GM21381 (cell line): ENCODE measurements around the gene YPEL2.

Experiments
- ATAC-seq: cut with Tn5 transposase; IDR thresholded peaks from one replicate; pipeline ENCODE4 v1.9.1; 2021; ENCODE audit warnings: mild to moderate bottlenecking, moderate library complexity; ENCODE audit not compliant: unreplicated experiment

The YPEL2 gene

DNA sequence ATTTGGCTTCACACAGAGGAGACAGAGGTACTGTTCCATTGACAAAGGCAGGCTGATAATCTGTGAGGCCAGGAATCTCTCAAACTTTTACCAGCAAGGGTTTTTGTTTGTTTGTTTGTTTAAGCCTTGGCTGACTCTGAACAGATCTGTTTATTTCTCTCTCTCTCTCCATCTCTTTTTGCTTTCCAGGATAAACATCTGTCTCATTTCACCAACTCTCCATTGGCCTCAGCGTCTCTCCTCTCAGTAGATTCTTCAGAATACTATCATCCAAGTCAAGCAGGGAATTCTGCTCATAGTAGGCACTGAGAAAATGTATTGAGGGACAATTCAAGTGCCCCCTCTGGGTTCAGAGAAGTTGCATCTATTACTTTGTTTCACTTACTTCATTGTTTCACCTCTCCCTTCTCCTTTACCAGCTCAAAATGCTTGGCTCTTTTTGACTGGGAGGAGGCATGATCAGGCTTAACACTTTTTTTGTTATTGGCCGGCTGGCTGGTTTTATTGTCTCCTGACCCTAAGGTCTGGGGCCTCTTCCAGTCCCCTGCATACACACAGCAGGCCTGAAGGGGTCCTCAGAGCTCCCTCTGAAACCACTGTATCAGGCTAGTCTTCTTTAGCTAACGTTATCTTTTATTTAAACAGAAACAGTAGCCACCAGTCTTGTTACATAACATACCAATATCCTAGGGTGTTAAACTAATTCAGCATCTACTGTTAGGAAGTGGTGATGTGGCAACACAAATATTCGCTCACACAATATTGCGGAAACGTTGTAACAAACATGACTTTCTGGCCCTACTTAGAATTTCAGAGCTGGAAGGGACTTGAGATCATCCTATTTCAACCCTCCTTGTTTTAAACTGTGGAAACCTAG, 2.0 kb upstream of the YPEL2 start:
- peak; percentile 41 for ATAC-seq

DNA sequence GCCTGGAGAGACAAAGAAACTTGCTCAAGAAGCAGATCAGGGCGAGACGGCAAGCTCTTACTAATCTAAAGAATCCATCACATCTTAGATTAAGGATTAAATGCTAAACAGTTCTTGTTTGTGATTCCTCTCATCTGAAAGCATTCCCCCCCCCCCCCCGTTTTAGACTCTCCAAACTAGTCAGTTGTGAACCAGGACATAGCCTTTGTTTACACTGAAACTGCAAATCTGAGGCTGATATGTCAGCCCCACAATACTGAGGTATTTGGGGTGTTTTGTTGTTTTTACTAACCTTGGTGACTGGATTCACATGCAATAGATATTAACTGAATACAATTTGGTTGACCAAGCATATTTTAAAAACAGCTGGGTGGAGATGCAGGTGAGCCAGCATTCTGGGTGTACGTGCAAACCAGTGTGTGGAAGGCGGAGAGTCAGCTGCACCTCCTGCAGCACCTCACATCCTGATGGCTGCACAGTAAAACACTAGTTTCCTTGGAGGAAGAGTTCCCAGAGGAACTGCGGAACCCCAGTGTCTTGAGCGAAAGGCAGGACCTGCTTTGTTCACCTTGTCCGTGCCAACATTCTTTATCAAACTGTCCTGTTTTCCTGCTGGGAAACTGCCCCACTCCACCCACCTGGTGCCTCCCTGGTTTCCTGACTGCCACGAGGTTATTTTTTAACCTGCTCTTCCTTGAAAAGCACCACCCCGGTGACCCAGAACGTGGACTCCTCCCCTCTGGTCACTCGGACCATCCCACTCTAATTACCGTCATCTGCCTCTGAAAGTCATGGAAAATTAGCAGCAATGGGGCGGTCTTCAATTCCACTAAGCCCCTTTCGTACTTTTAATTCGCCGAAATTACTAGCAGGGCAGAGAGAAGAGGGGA, 1.2 kb upstream of the YPEL2 start:
- no peak for ATAC-seq

DNA sequence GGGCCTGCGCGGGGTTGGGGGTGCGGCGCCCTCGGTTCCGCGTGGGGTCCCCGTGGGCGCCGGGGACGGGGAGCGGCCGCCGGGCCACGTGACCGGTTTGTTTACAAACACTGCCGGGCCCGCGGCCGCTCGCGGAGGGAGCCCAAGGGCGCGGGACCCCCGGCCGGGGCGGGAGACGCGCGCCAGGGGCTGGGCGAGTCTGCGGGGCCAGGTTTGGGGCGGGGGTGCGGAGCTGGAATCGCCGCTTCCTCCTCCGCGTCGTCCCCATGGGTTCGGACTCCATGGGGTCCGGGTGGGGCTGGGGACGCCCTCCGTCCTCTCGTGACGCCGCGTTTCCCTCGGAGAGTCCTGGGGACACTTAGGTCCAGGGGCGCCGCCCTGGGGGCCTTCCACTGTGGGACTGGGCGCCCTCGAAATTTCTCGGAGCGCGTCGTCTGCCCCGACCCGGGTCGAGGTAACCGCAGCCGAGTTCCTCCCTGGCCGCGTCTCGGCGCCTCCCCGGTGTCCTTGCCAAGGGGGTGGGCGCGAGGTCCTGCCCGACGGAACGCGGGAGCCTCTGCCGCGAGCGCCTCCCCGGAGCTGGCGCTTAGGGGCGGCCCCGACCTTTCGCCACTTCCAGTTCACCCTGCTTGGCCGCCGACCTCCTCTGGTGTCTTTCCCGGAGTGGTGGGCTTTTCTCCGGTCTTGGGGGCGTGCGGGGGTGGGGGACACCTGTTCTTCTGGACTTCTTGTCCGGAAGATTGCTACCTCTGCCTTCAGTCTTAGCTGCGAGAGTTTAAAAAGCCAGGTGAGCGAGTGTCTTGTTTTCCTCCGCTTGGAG, 684 bp downstream of the YPEL2 start:
- ATAC-seq = peak; percentile 10

DNA sequence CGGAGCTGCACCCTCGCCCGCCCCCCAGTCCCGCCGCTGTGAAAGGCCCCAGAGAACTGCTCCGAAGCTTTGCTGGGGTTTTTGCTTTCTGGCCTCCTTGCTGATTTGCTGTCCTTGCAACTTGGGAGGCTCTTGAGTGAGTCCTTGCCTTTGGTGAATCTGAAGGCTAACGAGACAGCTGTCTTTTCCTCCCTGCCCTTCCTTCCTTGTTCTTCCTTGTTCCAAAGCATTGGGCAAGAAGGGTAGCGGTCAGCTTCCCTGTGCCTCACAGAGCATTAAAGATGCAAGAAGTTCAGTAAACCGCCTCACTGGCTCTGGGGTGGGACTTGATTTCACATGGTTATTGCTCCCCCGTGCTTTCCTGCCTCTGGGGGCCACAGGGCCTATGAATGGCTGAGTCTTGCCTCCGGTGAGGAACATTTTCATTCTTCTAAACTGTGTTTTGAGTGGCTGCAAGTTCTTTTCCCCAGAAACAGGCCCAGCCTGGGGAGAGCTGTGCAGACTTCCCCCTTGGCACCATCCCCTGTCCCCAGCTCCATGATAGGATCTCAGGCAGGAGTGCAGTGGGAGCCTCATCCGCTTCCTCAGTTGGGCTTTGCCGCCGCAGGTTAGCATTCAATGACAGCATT, 1.4 kb downstream of the YPEL2 start:
- no peak for ATAC-seq

DNA sequence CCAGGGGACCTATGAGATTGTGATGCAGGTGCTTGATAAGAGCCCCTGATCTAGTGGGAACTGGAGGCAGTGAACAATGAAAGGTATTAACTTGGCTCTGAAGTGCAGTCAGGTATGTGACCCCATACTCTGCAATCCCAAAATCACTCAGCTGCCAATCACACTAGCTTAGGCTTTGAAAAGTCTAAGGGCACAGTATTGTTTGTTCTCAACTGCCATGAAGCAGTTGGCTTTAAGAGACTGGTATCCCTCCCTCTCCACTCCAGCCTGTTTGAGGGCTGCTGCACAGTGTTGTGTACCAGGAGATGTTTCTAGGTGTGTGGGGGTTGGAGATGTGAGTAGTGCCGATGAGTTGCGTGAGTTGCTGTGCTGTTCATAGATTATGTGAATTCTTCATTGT, 2.4 kb downstream of the YPEL2 start:
- ATAC-seq = no peak

DNA sequence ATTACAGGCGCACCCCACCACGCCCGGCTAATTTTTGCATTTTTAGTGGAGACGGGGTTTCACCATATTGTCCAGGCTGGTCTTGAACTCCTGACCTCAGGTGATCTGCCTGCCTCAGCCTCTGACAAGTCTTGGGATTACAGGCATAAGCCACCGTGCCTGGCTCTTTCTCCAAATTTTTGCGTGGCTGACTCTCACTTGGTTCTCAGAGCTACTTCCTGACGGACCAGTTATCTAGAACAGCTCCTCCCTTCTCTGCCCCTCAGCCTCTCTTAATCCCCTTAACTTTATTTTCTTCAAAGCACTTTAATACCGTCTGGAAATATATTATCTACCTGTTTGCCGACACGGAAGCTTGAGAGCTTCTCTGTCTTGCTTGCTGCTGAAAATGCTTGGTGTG, 4.2 kb downstream of the YPEL2 start:
- ATAC-seq = no peak

DNA sequence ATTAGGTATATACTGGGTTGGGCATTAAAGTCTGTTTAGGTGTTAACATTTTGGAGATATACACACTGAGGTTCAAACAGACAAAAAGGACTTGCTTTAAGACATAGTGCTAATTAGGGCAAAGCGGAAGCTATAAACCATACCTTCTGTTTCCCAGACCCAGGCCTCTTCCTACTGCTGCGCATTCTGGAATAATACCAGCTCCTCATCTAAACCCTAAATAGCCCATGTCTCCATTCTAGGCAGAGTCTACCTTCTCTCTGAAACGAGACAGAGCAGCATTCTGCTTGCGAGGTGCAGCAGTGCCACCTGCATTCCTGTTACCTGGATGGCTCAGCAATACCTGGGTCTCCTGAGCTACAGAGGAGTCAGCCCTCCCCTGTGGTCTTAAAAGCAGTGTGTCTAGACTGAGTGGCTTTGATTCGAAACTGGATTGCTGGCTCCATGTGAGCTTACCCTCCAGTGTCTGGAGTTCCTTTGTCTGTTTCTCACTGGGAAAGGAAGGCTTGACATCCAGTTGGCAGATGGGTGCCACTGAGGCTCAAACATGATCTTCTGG, 6.4 kb downstream of the YPEL2 start:
- ATAC-seq = no peak

DNA sequence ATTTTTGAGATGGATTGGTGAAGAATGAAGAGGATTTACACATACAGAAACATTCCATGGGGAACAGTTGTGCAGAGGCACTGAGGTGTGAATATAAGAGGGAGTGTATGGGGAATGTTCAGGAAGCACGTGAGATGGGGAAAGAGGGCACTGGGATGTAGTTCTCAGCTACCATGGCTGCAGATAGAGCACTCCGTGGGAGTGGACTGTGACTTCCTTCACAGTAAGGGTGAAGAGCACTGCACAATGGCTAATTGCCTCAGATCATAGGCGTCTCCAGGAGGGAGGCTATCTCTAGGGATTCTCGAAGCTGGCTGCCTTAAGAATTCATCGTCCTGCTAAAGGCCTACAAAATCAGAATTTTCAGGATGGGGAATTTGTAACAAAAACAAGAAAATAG, 7.0 kb downstream of the YPEL2 start:
- no peak for ATAC-seq

DNA sequence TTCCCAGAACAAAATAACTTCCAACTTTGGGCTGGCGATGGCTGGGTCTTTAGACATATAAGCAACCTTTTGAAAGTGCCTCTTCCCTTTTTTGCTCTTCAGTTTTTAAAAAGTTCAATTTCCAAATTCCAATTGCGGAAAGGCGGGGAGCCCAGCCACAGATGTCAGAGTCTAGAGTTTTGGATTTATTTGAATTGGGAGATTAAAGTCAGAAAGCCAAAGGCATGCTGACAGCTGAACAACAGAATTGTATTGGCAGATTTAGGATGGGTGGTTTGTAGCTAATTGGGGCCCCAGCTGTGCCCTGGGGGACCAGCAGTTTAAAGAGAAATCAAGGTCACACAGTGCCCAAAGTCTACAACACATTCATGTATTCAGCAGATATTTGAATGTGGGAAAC, 10.5 kb downstream of the YPEL2 start:
- ATAC-seq = no peak

DNA sequence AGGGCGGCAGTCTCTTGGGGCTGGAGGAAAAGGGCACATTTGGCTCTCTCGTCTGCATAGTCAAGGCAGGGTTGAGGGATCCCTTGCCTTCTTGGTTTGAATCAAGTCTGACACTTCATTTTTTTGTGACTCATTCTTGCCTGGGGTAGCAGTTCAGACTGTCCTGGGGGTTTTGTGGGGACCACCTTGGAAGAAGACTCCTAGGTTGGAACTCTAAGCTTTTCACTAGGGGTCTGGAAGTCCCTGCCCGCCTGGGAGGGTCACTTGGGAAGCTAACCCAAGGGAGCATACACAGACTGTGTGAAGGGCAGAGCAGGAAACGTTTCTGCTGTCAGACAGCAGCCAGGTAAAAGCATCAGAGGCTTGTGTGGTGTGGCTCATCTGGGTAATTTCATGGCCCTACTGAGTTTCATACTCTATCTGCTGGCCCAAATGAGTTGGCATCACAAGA, 11.3 kb downstream of the YPEL2 start:
- ATAC-seq = no peak

DNA sequence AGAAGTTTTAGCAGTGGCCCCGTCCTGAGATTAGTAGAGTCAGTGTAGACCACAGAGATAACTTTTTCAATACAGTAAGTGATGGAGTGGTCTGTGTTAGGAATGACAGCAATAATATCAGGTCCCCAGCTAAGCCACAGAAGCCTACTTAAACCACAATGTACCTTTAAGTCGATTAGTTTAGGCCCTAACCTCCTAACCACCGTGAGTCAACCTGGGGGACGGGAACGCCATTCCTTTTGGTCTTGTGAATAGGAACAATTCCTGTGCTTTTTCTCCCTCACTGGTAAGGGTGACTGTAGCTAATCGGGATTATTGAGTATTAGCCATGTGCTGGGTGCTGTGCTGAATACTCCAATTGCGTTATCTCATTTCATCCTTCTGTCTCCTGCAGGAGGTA, 14.0 kb downstream of the YPEL2 start:
- no peak for ATAC-seq

DNA sequence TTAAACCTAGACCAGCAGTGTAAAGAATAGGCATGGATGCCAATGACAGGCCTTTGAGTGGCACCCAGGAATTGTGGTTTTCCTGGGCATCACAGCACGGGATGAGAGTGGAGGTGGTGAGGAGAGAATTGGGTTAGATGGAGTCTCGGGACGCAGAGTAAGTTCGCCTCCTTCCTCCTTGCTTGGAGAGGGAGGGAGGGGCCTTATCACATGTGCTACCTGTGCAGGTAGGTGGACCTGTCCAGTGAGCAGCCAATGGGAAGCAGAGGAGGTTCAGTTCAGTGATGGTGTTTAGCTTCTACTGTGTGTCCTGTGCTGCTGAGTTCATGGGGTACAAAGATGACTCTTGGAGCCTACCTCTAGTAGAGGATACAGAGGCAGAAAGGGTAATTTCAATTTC, 14.9 kb downstream of the YPEL2 start:
- no peak for ATAC-seq

DNA sequence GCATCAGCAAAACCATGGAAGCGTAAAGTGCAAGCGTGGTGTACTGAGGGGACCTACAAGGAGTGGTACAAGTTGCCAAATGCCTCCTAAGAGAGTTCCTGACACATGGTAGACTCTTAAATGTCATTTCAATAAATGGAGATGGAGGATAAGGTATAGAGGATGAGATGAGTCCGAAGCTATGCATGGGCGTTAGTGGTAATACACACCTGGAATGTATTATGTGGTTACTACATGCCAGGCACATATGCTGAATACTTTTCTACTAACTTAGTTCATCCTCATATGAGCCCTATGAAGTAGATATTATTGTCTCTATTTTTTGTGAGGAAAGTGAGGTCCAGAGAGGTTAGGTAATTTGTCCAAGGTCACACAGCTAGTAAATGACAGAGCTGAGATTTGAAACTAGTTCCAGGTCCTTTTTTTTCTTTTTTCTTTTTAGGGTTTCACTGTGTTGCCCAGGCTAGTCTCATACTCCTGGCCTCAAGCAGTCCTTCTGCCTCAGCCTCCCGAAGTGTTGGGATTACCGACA, 15.5 kb downstream of the YPEL2 start:
- no peak for ATAC-seq

DNA sequence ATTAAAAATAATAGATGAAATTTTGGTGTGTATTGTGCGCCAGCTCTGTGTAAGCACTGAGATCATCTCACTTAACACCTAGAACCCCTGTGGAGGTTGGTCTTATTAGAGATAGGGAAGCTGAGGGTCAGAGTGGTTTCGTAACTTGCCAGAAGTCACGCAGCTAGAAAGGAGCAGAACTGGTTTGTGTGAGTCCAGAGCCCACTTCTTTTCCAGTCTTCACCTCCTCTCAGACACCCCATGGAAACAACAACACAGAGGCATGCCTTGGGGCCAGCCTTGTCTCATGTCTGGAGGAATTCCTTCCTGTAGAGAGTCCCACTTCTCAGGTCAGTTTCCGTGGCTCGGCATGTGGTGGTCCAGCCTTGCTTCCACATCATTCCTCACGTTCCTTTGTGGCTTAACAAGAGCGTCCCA, 16.5 kb downstream of the YPEL2 start:
- ATAC-seq = no peak

DNA sequence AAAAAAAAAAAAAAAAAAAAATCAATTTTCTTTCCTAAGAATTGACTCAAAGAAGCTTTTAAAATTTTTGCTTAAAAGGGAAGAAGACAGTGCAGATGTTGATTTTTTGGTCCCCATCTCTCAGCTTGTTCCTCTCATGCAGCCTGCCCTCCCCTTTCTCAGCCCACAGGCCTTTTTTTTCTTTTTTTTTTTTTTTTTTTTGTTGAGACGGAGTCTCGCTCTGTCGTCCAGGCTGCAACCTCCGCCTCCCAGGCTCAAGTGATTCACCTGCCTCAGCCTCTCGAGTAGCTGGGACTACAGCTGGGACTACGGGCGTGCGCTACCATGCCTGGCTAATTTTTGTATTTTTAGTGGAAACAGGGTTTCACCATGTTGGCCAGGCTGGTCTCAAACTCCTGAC, 17.7 kb downstream of the YPEL2 start:
- no peak for ATAC-seq

DNA sequence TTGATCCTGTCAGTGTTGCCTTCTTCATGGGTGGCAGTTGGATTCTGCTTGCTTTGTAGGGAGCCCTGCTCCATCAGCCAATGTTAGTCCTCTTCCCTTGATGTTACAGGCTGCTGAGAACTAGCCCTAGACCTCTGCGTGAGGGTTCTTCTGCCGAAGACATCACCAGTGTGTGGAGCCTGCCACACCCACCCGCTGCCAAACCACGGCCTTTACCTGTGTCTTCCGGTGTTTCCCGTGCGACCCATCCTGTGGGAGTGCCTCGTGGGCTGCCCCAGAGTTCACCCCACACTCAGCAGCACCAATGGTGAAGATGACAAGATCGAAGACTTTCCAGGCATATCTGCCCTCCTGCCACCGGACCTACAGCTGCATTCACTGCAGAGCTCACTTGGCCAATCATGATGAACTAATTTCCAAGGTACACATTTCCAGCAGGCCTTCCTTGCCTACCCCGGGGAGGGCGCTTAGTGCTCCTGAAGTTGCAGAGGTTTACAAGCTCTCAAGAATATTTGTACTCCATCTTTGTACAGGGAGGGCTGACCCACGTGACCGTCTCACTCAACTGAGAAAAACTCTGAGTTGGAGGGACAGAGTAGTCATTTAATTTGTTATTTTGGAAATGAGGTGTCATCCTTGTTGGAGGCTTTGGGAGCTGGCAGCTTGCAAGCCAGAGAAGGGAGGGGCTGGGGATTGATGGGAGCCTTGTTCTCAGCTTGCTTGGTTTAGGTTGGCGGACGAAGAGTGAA, 21.8 kb downstream of the YPEL2 start:
- ATAC-seq = no peak

DNA sequence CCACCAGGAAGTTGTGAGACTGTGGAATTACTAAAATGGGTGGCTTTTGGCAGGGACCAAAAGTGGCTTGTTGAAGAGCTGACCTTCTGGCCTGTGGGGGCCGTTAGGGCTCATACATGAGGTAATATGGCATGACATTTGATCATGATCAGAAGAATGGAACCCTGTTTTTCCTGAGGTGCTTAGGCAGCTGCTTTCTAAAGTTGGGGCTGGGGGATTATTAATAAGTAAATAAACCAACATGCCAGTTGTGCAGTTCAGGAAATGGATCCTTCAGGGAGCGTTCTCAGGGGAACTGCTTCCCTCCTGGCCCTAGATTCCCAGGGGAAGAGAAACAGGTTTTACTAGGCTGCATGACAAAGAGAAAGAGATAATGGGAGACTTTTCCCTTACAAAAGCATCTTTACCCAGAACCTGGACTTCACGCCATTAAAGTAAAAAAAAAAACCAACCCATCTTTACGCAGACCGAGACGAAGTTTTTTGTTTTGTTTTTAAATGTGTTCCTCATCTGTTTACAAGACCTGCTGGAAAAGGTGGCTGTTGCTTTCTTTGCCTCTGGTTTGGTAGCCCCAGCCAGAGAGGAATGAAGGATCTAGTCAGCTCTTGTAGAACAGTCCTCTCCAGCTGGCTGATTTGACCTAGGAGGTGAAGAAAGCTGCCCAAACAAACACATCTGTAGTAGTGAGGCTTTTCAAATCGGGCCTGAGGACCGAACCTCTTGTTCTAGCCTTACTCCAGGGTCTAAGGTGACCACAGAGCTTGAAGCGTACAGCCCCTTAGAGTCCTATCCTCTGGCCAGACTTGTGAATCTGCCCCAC, 22.7 kb downstream of the YPEL2 start:
- ATAC-seq = no peak

DNA sequence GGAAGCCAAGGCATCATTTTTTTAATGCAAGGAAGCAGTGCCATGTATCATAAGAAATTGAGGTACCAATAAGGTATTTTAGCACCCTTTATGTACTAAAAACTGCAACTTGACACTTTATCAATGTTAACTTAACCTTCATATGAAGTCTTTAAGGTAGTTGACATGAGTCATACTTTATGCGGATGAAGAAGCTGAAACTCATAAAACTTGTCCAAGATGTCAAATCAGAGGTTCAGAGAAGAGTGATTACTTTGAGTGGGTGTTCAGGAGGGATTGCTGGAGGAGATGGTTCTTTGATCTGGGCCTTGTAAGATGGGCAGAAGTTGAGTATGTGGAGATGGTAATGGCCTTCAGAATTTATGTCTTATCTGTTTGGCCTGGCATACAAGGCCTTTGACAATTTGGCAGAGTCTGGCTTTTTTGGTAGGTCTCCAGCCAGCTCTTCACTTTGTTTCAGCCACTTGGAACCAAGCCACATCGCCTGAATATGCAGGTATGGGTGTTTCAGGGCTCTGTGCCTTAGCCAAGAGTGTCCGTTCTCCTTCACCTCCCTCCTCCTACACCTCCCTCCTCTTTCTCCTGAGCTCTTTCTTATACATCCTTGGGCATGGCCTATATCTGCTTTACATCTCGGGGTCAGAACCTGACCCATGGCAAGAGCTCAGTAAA, 23.7 kb downstream of the YPEL2 start:
- no peak for ATAC-seq
